Hematopoietic multipotent progenitor cell treated with erythropoietin and hydrocortisone succinate and interleukin-3 and kit ligand, for 4 days (in vitro differentiated cells): ENCODE measurements around the gene GAB2.
A peak's percentile ranks its signal among the peaks of the same experiment; 100 is the strongest.
"Not testable (repeated sequence)": the region's sequence is repeated elsewhere in the genome, so short reads cannot be mapped to it uniquely, and the experiment has no call there.

Experiments
- DNase-seq: peaks from one replicate; pipeline ENCODE4 v3.0.0-alpha.2; 2015

The GAB2 gene

DNA sequence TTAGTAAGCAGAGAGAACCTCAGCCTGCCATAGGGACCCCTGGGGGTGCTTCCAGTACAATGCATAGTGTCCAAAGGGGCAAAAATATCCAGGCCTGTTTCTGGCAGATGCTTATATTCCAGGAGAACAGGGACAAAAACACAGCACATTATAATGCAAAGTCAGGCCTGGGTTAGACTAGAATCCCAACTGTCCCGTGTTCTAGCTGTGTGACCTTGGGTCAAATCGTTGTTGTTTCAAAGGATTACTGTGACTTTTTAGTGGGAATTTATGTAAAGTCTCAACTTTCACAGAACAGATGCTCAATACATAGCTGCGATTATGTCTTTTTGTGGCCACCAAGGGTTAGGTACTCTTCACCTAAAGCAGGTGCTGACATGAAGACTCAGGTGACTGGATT is 142.9 kb downstream of the GAB2 start:
- no peak for DNase-seq

DNA sequence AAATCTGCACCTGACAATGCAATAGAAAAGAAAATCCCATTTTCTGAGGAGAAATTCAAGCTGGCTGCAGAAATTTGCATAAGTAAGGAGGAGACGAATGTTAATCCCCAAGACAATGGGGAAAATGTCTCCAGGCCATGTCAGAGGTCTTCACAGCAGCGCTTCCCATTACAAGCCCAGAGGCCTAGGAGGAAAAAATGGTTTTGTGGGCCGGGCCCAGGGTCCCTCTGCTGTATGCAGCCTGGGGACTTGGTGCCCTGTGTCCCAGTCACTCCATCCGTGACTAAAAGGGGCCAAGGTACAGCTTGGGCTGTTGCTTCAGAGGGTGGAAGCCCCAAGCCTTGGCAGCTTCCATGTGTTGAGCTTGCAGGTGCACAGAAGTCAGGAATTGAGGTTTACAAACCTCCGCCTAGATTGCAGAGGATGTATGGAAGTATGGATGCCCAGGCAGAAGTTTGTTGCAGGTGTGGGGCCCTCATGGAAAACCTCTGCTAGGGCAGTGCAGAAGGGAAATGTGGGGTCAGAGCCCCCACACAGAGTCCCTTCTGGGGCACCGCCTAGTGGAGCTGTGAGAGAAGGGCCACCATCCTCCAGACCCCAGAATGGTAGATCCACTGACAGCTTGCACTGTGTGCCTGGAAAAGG is 144.9 kb downstream of the GAB2 start:
- DNase-seq, result not testable (repeated sequence)

DNA sequence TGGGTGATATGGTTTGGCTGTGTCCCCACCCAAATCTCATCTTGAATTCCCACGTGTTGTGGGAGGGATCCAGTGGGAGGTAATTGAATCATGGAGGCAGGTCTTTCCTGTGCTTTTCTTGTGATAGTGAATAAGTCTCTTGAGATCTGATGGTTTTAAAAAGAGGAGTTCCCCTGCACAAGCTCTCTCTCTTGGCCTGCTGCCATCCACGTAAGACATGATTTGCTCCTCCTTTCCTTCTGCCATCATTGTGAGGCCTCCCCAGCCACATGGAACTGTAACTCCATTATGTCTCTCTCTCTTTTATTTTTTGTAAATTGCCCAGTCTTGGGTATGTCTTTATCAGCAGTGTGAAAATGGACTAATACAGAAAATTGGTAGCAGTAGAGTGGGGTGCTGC is 145.8 kb downstream of the GAB2 start:
- not testable (repeated sequence) for DNase-seq

DNA sequence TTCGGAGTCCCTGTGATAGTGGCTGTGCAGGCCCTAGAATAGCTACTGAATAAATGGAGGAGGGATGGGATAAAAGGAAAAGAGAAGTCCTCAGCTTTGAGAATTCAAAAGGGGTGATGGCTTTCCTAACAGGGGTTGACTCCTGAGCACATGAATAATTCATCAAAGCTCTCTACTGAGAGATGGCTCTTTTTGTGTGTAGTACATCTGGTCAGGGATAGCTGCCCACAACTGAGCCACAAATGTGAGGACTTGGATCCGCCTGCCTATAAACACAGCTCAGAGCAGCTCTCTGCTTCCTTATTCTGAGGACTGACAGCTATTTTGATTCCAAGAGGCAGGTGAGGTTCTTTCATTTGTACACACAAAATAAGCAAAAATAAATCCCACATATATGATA is 146.6 kb downstream of the GAB2 start:
- DNase-seq, result no peak

DNA sequence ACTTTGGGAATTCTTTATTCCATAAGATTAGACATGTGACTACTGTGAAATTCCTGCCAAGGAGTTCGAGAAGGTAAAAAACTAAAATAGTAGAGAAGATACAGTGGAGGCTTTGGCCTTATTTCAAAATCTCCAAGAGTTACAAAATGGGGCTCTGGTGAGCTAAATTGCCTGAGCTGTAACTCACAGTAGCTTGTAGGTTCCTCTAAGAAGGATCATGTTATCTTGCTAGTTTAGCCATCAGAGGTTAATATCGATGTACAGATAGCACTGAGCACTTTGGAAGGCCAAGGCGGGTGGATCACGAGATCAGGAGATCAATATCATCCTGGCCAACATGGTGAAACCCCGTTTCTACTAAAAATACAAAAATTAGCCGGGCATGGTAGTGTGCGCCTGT is 147.8 kb downstream of the GAB2 start:
- peak; percentile 50 for DNase-seq

DNA sequence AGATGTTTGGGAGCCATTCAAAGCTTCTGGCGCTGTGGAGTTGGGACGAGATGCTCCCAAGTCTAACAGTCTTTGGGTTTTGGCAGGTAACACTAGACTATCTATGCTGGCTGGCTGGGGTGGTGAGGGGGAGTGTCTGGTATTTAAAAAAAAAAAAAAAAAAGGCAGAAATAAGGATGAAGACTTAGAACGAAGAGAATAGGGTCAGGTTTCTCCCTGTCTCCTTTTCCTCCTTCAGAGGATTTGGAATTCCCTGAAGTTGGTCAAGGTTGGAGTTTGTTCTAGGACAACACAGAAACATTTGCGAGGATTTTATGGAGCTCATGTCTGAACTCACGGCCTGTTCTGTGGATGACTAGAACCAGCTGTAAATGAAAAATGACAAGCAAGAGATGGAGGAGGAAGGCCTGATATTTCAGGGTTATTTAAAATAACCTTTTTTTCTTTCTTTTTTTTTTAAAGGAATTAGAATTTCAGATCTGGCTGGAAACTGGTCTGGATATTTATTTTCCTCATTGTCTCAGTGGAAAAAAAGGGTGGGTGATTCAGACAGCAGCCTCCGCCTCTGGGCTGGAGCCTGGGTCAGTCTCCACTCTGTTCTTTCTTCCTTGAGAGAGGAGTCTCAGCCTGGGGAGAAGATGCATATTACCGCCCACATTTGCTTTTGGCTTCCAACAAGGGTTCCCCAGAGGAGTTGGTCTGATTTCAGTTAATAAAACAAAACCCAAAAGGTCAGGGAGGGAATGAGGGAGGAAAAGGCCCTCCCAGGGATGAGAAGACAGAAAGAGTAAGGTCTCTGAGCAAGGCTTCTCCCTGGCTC is 148.8 kb downstream of the GAB2 start:
- no peak for DNase-seq

DNA sequence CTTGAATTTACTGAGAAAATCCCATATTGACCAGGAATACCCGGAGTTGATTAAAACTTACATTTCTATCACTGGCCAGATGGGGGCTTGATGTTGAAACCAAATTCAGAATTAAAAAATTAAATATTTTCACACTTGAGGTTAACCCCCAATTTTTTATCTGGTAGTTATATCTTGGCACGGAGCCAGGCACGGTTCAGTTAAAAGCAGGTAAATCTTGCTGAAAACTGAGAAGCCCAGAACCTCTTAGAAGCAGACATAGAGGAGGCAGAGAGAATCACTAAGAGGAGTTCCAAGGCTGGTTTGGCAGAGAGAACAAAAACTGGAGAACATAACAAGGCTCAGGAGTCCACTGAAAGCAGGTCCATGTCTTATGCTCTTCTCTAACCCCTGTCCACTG is 151.2 kb downstream of the GAB2 start:
- DNase-seq, result peak; percentile 22

DNA sequence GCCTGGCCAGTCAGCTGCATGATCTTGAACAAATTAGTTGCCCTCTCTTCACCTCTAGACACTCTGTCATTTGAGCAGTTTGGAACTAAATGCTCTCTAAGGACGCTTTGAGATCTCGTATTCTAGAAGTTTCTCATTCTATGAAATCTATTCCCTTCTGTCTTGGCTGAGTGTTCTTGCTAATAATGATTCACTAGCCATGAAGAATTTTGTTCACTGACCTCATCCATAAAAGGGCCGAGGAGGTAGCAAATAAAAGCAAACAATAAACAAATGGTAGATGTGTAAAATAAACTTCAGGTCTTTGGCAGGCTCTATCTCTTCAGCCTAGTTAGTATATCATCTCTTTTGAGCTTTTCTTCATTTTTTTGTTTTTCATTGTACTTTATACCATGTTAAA is 152.3 kb downstream of the GAB2 start:
- DNase-seq, result no peak

DNA sequence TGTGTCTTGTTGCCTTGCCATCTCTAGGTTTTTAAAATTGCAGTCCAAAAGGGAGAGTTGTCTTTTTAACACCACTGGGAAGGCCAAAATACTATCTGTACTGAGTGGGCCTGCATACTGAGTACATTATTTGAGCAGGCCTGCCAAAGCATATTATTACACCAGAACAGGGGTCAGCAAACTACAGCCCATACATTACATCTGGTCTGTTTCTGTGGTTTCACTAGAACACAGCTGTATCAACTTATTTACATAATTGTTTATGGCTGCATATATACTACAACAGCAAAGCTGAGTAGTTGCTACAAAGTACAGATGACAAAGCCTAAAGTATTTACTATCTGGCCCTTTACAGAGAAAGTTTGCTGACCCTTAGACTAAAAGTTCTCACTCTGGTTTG is 154.9 kb downstream of the GAB2 start:
- DNase-seq, result no peak

DNA sequence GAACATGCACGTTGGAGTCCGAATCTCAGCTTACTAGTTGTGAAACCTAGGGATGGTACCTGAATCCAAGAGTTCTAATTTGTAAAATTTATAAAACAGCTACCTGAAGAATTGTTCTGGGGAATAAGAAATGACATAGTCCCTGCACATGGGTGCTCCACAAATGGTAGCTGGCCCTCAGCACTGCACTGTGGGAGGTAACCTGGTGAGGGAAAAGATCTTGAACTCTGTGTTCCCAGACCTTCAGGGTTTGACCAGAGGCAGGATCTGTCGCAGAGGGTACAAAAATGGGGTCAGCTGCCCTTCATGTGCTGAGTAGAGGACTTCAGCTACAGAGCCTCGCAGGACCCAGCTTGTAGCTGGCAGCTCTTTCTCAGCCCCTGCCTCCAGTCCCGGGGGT is 155.4 kb downstream of the GAB2 start:
- no peak for DNase-seq

DNA sequence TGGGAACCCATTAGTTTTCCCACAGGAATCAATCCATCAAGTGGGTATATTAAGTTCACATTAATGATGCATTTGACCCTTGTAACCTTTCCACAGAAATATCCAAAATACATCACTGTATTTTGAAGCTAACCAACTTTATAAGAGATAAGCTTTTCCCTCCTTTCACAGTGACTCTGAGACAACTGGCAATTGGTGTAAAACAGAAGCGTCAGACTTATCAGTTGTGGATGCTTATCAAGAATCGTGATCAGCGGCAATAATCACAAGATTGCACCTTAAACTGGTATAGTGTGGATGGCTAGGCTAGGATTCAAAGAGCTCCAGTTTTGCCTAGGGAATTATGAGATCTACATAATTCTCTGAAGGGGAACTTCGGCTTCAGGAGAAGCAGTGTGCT is 155.8 kb downstream of the GAB2 start:
- peak; percentile 34 for DNase-seq

DNA sequence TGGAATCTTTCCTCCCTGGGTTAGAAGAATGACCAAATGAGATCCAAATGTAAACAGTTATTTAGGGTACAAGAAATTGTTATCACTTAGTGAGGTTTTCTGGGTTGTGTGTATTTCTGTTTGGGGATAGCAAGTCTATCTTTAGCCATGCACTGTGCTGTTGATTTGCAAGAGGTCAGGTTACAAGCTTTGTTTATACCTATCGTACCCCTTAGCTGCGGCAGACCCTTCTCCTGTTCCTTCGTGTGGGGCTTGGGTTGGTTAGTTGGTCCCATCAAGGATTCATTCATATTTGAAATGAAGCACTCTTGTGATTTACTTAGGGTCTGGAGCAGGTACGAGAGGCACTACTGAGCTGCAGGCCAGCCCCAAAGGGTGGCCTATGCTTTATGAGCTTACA is 156.3 kb downstream of the GAB2 start:
- no peak for DNase-seq

DNA sequence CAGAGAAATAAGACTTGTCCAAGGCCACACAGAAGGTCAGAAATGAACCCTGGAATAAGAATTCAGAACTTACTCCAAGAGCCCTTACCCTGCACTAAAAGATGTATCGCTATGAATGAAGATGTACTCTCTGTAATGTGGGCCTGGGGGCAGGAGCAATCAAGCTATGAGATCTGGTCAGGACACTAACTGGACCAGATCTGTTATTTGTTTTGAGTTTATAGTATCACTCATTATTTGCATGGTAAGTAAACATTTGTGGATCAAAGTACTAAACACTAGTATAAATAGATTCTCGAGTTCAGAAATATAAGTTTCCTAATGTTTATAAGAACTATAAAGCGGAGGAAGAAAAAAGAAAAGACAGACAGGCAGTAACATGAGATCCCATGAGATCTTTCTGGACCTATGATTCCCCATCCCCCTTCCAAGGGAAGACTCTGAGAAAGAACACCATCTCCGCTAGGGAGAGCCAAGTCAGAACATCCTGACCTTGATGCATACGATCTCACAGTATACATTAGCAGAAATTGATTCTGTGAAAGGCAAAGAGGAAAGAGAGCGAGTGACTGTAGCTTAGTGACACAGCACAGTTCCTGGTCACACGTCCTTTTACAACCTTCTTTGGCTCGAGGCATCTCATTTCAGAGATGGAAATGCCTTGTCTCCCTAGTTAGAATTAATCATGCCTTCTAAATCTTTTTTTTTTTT is 157.7 kb downstream of the GAB2 start:
- no peak for DNase-seq

DNA sequence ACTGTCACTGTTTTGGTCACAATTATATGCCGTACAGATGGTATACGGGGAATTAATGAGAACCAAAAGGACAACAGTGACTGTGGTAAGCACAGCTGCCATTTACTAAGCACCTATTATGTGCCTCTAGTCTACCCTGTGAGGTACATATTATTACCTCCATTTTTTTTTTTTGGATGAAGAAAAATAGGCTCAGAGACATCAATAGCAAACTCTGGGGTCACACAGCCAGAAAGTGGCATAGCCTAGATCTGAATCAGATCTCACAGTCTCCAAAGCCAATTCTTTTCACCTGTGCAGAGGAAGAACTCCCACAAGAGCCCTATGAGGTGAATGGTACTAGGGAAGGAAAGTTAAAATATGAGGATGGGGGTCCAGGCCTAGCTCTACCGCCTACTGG is 160.0 kb downstream of the GAB2 start:
- DNase-seq, result no peak

DNA sequence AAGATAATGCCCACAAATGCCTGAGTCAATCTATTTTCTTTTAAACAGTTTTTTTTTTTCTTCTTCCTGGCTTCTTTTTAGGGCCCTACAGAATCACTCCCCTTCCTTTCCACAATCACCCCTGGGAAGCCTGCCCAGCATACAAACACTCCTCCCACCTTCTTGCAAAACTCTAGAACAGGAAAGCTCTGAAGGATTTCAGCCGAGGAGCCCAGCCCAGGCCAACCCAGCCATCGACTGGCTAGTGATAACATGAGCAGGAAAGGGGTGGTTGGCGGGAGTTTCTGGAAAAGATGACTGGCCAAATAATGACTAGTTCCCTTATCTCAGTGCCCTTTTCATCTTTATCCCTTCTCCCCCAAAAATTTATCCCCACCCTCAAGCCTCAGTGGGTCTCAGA is 160.7 kb downstream of the GAB2 start:
- DNase-seq, result peak; percentile 72

DNA sequence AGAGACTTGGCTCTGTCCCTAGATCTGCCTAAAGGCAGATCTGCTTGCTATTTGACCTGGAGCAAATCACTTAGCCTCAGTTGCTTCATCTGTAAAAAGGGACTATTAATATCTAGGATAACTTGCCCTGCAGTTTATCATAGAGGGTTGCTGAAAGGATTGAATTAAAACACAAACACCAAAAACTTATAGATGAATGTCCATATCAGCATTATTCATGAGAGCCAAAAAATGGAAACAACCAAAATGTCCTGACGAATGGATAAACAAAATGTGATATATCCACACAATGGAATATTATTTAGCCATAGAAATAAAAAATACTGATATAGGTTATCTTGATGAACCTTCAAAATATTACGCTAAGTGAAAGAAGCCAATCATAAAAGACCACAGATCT is 161.7 kb downstream of the GAB2 start:
- DNase-seq, result no peak

DNA sequence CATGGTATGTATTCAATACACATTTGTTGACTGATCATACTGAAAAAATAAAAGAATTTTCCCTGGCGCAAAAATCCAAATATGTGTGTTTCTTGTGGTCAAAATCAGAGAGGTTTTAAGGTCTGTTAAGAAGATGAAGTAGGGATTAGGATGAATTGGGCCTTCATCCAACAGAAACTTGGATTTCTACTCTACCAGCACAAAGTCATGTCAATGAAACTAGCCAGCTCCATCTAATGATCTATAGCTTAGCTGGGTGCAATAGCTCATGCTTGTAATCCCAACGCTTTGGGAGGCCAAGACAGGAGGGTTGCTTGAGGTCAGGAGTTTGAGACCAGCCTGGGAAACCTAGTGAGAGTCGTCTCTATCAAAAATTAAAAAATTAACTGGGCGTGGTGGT is 163.4 kb downstream of the GAB2 start:
- DNase-seq, result no peak

DNA sequence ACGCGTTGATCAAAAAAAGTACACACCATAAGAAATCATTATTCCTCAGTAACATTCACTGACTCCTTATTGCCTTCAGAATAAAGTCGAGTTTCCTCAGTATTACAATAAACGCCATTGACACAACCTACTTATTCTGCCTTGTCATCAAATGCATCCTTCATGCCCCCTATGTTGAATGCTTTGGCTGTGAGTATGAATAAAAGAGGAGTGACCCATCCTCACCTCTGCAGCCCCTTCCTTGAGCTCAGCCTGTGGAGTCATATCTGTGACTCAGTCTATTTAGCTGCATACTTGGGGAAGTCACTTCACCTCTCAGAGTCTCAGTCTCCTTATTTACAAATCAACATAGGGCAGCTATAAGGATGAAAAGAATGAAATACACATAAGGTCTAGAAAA is 163.8 kb downstream of the GAB2 start:
- no peak for DNase-seq

DNA sequence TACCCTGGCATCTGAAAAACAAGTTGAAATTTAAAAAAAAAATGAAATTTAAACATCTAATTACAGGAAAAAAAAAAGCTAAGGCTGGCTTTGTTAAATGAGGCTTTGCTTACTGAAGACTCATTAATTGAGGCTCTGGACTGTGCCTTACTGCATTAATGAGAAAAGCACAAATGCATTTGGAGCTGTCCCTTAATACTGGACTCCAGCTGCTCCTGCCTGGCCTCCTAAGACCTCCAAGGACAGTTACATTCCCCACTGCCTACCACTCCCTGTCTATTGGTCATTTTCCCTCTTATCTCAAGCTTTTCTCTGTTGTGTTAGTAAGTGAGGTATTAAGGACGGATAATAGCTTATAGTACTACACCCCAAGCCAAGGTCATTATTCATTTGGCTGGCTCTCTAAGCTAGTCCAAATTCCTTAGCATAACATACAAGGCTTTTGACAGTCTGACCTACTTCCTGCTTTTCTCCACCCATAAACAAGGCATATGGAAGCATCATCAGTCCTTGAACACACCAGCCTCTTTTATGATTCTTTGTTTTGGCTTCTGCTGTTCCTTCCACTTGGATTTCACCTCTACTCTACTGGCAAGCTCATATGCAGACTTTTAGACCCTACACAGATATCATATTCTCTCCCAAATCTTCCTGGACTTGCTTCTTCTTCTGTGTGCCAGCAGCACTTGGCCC is 166.4 kb downstream of the GAB2 start:
- no peak for DNase-seq

DNA sequence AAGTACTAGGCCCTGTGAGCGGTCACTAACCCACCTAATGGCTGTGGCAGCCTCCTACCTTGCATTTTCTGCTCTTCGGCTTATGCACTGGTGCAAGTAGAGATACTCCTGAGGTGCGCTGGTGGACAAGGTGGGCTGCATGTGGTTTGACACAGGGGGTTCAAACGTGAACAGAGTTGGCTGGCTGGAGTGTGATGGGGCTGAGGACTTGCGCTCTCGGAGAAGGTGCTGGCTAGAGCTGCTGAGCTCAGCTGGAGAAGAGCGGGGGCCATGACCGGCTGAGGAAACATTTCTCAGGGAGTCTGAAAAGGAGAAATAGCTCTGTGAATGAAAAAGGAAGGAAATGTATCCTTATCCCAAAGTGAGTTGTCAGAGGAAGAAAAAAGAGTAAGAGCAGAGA is 167.5 kb downstream of the GAB2 start:
- DNase-seq, result no peak

DNA sequence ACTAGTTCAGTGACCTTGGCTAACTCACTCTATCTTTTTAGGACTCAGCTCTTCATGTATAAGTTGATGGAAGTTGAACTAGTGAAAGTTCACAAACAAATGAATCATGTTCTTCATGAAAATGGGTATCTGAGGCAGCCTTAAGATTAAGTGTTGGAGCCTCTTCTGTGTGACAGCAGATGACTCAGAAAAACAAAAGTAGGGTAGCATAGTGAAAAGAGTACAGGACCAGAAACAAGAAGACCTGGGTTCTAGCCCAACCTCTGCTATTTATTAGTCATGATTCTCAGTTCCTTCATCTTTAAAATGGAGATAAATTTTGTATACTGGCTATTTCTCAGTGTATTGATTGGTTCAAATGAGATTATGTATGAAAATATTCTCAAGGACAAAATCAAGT is 168.7 kb downstream of the GAB2 start:
- DNase-seq, result no peak

DNA sequence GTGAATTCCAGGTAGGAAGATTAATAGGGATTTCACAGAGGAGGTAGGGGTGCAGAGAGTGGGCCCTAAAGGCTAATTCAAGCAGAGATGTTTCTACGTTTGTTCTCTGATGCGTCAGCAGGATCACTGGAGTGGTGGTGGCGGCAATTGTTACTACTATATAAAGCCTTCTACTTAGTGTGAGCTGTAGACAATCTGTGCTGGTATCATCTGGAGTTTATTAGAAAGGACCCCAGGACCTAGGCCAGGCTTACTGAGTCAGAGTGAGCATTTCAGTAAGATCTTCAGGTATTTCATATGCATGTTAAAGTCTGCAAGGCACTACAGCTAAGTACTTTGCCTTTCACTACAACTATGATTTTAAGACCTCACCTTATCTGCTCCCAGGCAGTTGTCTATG is 169.4 kb downstream of the GAB2 start:
- DNase-seq, result no peak

DNA sequence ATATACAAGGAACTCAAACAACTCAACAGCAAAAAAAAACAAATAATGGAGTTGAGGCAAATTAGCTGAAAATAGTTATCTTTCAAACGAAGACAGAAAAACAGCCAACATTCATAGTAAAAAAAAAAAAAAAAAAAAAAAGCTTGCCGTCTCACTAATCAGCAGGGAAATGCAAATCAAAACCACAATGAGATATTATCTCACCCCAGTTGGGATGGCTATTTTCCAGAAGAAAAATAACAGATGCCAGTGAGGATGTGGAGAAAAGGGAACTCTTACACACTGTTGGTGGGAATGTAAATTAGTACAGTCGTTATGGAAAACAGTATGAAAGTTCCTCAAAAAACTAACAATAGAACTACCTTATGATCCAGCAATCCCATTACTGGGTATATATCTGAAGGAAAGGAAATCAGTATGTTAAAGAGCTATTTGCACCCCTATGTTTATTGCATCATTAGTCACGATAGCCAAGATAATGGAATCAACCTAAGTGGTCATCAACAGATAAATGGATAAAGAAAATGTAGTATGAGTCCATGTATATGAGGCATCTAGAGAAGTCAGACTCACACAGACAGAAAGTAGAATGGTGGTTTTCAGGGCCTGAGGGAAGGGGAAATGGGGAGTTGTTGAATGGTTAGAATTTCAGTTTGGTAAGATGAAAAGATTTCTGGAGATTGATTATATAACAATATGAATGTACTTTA is 172.9 kb downstream of the GAB2 start:
- peak; percentile 56 for DNase-seq
